NB4 (cell line): Measurements from ENCODE around the gene C16orf87.

ENCODE experiments used
- MYC ChIP-seq: IDR thresholded peaks from 2 replicates; pipeline ENCODE4 v1.6.1; 2011; ENCODE audit warnings: low read depth, low read length
- POLR2A ChIP-seq: IDR thresholded peaks from 2 replicates; pipeline ENCODE4 v1.6.1; 2011; ENCODE audit warnings: mild to moderate bottlenecking; ENCODE audit not compliant: insufficient read length; ENCODE audit errors: extremely low read depth
- TF ChIP-seq, protein P1 (sequence below): IDR thresholded peaks from one replicate; pipeline ENCODE4 v1.5.1; 2012; ENCODE audit warnings: low read depth, low read length
- TF ChIP-seq, protein P2 (sequence below): IDR thresholded peaks from 2 replicates; pipeline ENCODE4 v1.6.1; 2011; ENCODE audit warnings: low read depth, low read length

GRCh38 chr16:46852130-46852529 is 21.1 kb upstream of the C16orf87 start:
- TF ChIP-seq, protein P1, sequence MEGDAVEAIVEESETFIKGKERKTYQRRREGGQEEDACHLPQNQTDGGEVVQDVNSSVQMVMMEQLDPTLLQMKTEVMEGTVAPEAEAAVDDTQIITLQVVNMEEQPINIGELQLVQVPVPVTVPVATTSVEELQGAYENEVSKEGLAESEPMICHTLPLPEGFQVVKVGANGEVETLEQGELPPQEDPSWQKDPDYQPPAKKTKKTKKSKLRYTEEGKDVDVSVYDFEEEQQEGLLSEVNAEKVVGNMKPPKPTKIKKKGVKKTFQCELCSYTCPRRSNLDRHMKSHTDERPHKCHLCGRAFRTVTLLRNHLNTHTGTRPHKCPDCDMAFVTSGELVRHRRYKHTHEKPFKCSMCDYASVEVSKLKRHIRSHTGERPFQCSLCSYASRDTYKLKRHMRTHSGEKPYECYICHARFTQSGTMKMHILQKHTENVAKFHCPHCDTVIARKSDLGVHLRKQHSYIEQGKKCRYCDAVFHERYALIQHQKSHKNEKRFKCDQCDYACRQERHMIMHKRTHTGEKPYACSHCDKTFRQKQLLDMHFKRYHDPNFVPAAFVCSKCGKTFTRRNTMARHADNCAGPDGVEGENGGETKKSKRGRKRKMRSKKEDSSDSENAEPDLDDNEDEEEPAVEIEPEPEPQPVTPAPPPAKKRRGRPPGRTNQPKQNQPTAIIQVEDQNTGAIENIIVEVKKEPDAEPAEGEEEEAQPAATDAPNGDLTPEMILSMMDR: no peak
- no peak for TF ChIP-seq POLR2A
- TF ChIP-seq, protein P2, sequence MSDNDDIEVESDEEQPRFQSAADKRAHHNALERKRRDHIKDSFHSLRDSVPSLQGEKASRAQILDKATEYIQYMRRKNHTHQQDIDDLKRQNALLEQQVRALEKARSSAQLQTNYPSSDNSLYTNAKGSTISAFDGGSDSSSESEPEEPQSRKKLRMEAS: no peak
- TF ChIP-seq MYC: no peak
